GM12878 (cell line): Measurements from ENCODE around the gene PHETA2. TPM values are rescaled to one million over a fixed set of nuclear protein-coding genes. Genes with fewer than 3 reads are reported as not detected.

Experiments
- ATAC-seq: fragments of 200-7000 bp; cut with Tn5 transposase; 3 replicates; pipeline ENCODE4 v1.9.1; 2020; ENCODE audit warnings: mild to moderate bottlenecking, moderate library complexity
- BruUV-seq: library from RNA; stranded (reverse); fragments of 400-500 nt; replicated peaks from 2 replicates; lab custom pipeline; 2021; lab: Mats Ljungman, UMichigan
- CTCF ChIA-PET: fragments of 300-600 bp; sonication (Branson Sonifier 250); formaldehyde crosslinking; extraction: SDS; loops from one replicate; lab custom pipeline; 2021; ENCODE audit warnings: inconsistent platforms; lab: Yijun Ruan, JAX
- POLR2A ChIA-PET: fragments of 350-600 bp; formaldehyde crosslinking; extraction: SDS; loops from one replicate; lab custom pipeline; 2021; ENCODE audit warnings: inconsistent platforms; lab: Charles Lee
- RAD21 ChIA-PET: fragments of 300-600 bp; sonication (Branson Sonifier 250); formaldehyde crosslinking; loops from one replicate; lab custom pipeline; 2023; ENCODE audit warnings: antibody characterized with exemption; ENCODE audit not compliant: unreplicated experiment; lab: Charles Lee
- SMC1A ChIA-PET: fragments of 300-600 bp; sonication (Branson Sonifier 250); formaldehyde crosslinking; loops from one replicate; lab custom pipeline; 2023; ENCODE audit not compliant: unreplicated experiment, uncharacterized antibody; lab: Charles Lee
- DNase-seq: peaks from one replicate; pipeline ENCODE4 v3.0.0-alpha.2; 2011; ENCODE audit warnings: low read depth, low spot score
- FAIRE-seq: peaks from 3 replicates; lab custom pipeline; 2011; peaks lifted over from hg19 to GRCh38; lab: Jason Lieb, UNC
- H2AFZ ChIP-seq: 2 replicates; pipeline ENCODE4 v1.6.0; 2011; ENCODE audit warnings: low read depth, low read length, control low read depth; ENCODE audit not compliant: control insufficient read depth
- H3K27ac ChIP-seq: 2 replicates; pipeline ENCODE4 v1.5.1; 2011; ENCODE audit warnings: control low read depth; ENCODE audit not compliant: control insufficient read depth, insufficient read depth
- H3K27me3 ChIP-seq, 2 experiments: replicated peaks in 1 of 2; 2 replicates each; pipeline versions ENCODE4 v1.6.0 to v1.6.1; 2011; ENCODE audit warnings: low read length in 1 of 2; ENCODE audit not compliant: control insufficient read depth in 2 of 2, insufficient read depth in 2 of 2
- H3K36me3 ChIP-seq, 2 experiments: 2 replicates each; pipeline ENCODE4 v1.5.1; 2011; ENCODE audit warnings: low read length in 1 of 2; ENCODE audit not compliant: control insufficient read depth in 2 of 2, insufficient read depth in 2 of 2
- H3K4me1 ChIP-seq: 2 replicates; pipeline ENCODE4 v1.6.1; 2011; ENCODE audit warnings: mild to moderate bottlenecking, low read length, moderate library complexity, mixed read lengths; ENCODE audit not compliant: control insufficient read depth, insufficient read depth
- H3K4me2 ChIP-seq: 2 replicates; pipeline ENCODE4 v1.6.0; 2011; ENCODE audit warnings: control low read depth; ENCODE audit not compliant: control insufficient read depth, insufficient read depth
- H3K4me3 ChIP-seq: fragments of 200-600 bp; sonication (generic); 2 replicates; pipeline ENCODE4 v1.5.1; 2016
- H3K79me2 ChIP-seq: 2 replicates; pipeline ENCODE4 v1.6.0; 2011; ENCODE audit warnings: low read length; ENCODE audit not compliant: control insufficient read depth, insufficient read depth
- H3K9ac ChIP-seq: 2 replicates; pipeline ENCODE4 v1.8.0; 2011; ENCODE audit warnings: low read length, control low read depth, mixed read lengths; ENCODE audit not compliant: control insufficient read depth, insufficient read depth
- H3K9me3 ChIP-seq: replicated peaks from 3 replicates; pipeline ENCODE4 v1.5.1; 2011; ENCODE audit warnings: mild to moderate bottlenecking, low read length; ENCODE audit not compliant: control insufficient read depth, insufficient read depth
- H4K20me1 ChIP-seq: 2 replicates; pipeline ENCODE4 v1.6.0; 2011; ENCODE audit not compliant: control insufficient read depth, insufficient read depth
- BCL11A ChIP-seq: IDR thresholded peaks from 2 replicates; pipeline ENCODE4 v1.6.1; 2011; ENCODE audit warnings: low read depth, low read length
- BCLAF1 ChIP-seq: fragments of 450-650 bp; IDR thresholded peaks from 2 replicates; pipeline ENCODE4 v1.6.1; 2017; ENCODE audit warnings: antibody characterized with exemption, mild to moderate bottlenecking, moderate library complexity
- CREM ChIP-seq: IDR thresholded peaks from 2 replicates; pipeline ENCODE4 v1.6.1; 2014; ENCODE audit warnings: antibody characterized with exemption, low read depth
- EZH2 ChIP-seq: IDR thresholded peaks from 2 replicates; pipeline ENCODE4 v1.6.1; 2012; ENCODE audit warnings: low read depth, mild to moderate bottlenecking, control low read depth, inconsistent platforms, low read length, borderline replicate concordance; ENCODE audit not compliant: control insufficient read depth
- FOXK2 ChIP-seq: fragments of 450-650 bp; IDR thresholded peaks from 2 replicates; pipeline ENCODE4 v1.6.1; 2017; ENCODE audit warnings: mild to moderate bottlenecking, moderate library complexity
- MEF2A ChIP-seq: IDR thresholded peaks from 2 replicates; pipeline ENCODE4 v1.6.1; 2011; ENCODE audit warnings: low read depth, mild to moderate bottlenecking, low read length, moderate library complexity; ENCODE audit not compliant: insufficient read depth
- MXI1 ChIP-seq: fragments of 150-350 bp; IDR thresholded peaks from 2 replicates; pipeline ENCODE4 v1.6.1; 2011; ENCODE audit warnings: low read depth, mild to moderate bottlenecking, inconsistent platforms, low read length, improper control_type of control experiment
- PBX3 ChIP-seq: IDR thresholded peaks from 2 replicates; pipeline ENCODE4 v1.6.1; 2011; ENCODE audit warnings: mild to moderate bottlenecking, low read depth, low read length, moderate library complexity; ENCODE audit not compliant: insufficient replicate concordance
- PML ChIP-seq: IDR thresholded peaks from 2 replicates; pipeline ENCODE4 v1.6.1; 2012; ENCODE audit warnings: low read length, inconsistent platforms
- ZNF274 ChIP-seq: IDR thresholded peaks from one replicate; pipeline ENCODE4 v1.8.0; 2011; ENCODE audit not compliant: insufficient read length, insufficient read depth
- WGBS: methylation state at CpG from one replicate; pipeline ENCODE4 v1.1.6; 2016; ENCODE audit warnings: low lambda C conversion rate; ENCODE audit not compliant: insufficient replicate concordance, insufficient coverage; ENCODE audit errors: missing lambda C conversion rate; 5-methylcytosine and 5-hydroxymethylcytosine counted together
- in situ Hi-C: fragments of 300-500 bp; cut with MboI; formaldehyde crosslinking; loops from 9 replicates; pipeline ENCODE4 v1.14.3; 2018; ENCODE audit warnings: mixed read lengths
- intact Hi-C: fragments of 100-400 bp; cut with micrococcal nuclease; formaldehyde crosslinking; loops from one replicate; pipeline ENCODE4 v1.14.2; 2022; ENCODE audit not compliant: unreplicated experiment
- polyA plus RNA-seq, 11 experiments: library from polyadenylated mRNA; depleted of rRNA in 4 of 11; unstranded in 6 of 11; stranded (reverse) in 5 of 11; fragments of >200 nt; fragmentation: Nextera tagmentation in 4 of 11; fragmentation: Illumina TruSeq in 1 of 11; extraction: Ambion mirVana in 4 of 11; extraction: Trizol in 1 of 11; gene quantifications; 1 replicate in 1 of 11; 2 replicates in 10 of 11; pipeline versions ENCODE4 v1.2.1 to v1.2.3, GENCODE V29; 2011 to 2016; ENCODE audit warnings: inconsistent platforms in 2 of 11, missing spikeins in 2 of 11, low read depth in 1 of 11
- total RNA-seq, 4 experiments: library from RNA; depleted of rRNA in 3 of 4; stranded (reverse); fragments of >200 nt in 3 of 4; fragmentation: Illumina TruSeq in 1 of 4; extraction: Trizol in 1 of 4; gene quantifications; 2 replicates each; pipeline versions ENCODE4 v1.2.1 to v1.2.3, GENCODE V29; 2013 to 2021
- TF ChIP-seq, protein P1 (sequence below): IDR thresholded peaks from 2 replicates; pipeline ENCODE4 v1.6.1; 2012; ENCODE audit warnings: improper control_type of control experiment, low read depth, low read length; ENCODE audit not compliant: insufficient replicate concordance
- TF ChIP-seq, protein P2 (sequence below): fragments of 150-350 bp; IDR thresholded peaks from 2 replicates; pipeline ENCODE4 v1.6.1; 2016; ENCODE audit warnings: low read depth, low read length

Gene PHETA2
- total and polyA plus RNA-seq, 10 of the 15 experiments (the other 5 are each of a cell fraction or from before 2014, with no cell fraction given): 0.03 to 3.2 (median 1.7) TPM

- FAIRE-seq (no peak), DNase-seq (no peak), ATAC-seq (no peak)
- no peak overlapping the region for H3K4me2 ChIP-seq
- no TSS peak for BruUV-seq
- H3K9me3 ChIP-seq: no peaks in the 10 kb centered on the region
- ChIA-PET SMC1A (no interaction called here), CTCF (no interaction called here), POLR2A (no interaction called here), RAD21 (no interaction called here)
- in situ Hi-C loops: no loop called here
- 98% methylated on average over 4 of the region's 4 CpGs for WGBS
- intact Hi-C loops: no loop called here
- no peak overlapping the region for H3K27ac ChIP-seq
- no peak overlapping the region for H3K4me3 ChIP-seq
- H4K20me1 ChIP-seq: no peaks in the 10 kb centered on the region
- H2AFZ ChIP-seq: no peak overlapping the region
- H3K9ac ChIP-seq: no peak overlapping the region
- H3K4me1 ChIP-seq: peaks cover 9% of the 10 kb centered on the region
- no peaks in the 10 kb centered on the region for H3K27me3 ChIP-seq
- peaks cover 22% of the 10 kb centered on the region for H3K79me2 ChIP-seq
- peaks cover 7 to 9% of the 10 kb centered on the region in 2 experiments for H3K36me3 ChIP-seq
- TF ChIP-seq PBX3: no peak
- TF ChIP-seq PML: no peak
- no peak for TF ChIP-seq EZH2
- TF ChIP-seq MEF2A: no peak
- no peak for TF ChIP-seq CREM
- TF ChIP-seq MXI1: no peak
- TF ChIP-seq, protein P1, sequence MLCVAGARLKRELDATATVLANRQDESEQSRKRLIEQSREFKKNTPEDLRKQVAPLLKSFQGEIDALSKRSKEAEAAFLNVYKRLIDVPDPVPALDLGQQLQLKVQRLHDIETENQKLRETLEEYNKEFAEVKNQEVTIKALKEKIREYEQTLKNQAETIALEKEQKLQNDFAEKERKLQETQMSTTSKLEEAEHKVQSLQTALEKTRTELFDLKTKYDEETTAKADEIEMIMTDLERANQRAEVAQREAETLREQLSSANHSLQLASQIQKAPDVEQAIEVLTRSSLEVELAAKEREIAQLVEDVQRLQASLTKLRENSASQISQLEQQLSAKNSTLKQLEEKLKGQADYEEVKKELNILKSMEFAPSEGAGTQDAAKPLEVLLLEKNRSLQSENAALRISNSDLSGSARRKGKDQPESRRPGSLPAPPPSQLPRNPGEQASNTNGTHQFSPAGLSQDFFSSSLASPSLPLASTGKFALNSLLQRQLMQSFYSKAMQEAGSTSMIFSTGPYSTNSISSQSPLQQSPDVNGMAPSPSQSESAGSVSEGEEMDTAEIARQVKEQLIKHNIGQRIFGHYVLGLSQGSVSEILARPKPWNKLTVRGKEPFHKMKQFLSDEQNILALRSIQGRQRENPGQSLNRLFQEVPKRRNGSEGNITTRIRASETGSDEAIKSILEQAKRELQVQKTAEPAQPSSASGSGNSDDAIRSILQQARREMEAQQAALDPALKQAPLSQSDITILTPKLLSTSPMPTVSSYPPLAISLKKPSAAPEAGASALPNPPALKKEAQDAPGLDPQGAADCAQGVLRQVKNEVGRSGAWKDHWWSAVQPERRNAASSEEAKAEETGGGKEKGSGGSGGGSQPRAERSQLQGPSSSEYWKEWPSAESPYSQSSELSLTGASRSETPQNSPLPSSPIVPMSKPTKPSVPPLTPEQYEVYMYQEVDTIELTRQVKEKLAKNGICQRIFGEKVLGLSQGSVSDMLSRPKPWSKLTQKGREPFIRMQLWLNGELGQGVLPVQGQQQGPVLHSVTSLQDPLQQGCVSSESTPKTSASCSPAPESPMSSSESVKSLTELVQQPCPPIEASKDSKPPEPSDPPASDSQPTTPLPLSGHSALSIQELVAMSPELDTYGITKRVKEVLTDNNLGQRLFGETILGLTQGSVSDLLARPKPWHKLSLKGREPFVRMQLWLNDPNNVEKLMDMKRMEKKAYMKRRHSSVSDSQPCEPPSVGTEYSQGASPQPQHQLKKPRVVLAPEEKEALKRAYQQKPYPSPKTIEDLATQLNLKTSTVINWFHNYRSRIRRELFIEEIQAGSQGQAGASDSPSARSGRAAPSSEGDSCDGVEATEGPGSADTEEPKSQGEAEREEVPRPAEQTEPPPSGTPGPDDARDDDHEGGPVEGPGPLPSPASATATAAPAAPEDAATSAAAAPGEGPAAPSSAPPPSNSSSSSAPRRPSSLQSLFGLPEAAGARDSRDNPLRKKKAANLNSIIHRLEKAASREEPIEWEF: no peak
- no peak for TF ChIP-seq ZNF274
- no peak for TF ChIP-seq BCL11A
- TF ChIP-seq FOXK2: no peak
- TF ChIP-seq, protein P2, sequence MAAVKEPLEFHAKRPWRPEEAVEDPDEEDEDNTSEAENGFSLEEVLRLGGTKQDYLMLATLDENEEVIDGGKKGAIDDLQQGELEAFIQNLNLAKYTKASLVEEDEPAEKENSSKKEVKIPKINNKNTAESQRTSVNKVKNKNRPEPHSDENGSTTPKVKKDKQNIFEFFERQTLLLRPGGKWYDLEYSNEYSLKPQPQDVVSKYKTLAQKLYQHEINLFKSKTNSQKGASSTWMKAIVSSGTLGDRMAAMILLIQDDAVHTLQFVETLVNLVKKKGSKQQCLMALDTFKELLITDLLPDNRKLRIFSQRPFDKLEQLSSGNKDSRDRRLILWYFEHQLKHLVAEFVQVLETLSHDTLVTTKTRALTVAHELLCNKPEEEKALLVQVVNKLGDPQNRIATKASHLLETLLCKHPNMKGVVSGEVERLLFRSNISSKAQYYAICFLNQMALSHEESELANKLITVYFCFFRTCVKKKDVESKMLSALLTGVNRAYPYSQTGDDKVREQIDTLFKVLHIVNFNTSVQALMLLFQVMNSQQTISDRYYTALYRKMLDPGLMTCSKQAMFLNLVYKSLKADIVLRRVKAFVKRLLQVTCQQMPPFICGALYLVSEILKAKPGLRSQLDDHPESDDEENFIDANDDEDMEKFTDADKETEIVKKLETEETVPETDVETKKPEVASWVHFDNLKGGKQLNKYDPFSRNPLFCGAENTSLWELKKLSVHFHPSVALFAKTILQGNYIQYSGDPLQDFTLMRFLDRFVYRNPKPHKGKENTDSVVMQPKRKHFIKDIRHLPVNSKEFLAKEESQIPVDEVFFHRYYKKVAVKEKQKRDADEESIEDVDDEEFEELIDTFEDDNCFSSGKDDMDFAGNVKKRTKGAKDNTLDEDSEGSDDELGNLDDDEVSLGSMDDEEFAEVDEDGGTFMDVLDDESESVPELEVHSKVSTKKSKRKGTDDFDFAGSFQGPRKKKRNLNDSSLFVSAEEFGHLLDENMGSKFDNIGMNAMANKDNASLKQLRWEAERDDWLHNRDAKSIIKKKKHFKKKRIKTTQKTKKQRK: no peak
- no peak for TF ChIP-seq BCLAF1
Measured at GRCh38 chr22:42083119-42083518, 9.1 kb downstream of the PHETA2 start.
